T47D (cell line): ENCODE data around the gene CD300LG.

Experiments
- DNase-seq, 2 experiments: peaks; one replicate each; pipeline versions ENCODE4 v3.0.0 to v3.0.0-alpha.2; 2011 to 2012; ENCODE audit warnings: low read depth in 1 of 2, low spot score in 1 of 2
- JUND ChIP-seq: IDR thresholded peaks from 2 replicates; pipeline ENCODE4 v1.6.1; 2012; ENCODE audit warnings: low read depth
- in situ Hi-C: cut with HindIII; loops from 2 replicates; pipeline ENCODE4 v1.10.0; 2016; ENCODE audit warnings: low sequenced_read_pairs, low pct_unique_long_range_greater_than_20kb

The CD300LG gene

DNA sequence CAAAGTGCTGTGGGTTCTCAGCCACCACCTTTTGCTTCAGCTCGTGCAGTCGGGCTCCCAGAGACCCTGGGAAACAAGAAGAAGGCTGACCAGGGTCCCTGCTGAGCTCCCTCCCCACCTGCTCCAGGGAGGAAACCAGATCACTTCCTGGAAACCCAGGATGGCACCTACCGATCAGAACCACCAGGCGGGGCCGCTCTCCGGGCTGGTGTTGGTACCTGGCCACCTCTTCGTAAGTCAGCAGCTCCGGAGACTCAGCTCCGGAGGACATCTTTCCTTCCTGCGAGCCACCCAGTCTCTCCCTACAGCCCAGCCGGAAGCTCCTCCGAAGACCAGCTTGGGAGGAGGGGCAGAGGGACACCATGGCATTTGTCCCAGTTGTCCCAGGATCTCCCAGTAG lies 33.0 kb upstream of the CD300LG start:
- in situ Hi-C loops = no loop called here
- no peak for TF ChIP-seq JUND
- DNase-seq = peak in 1 of 2 experiments; percentile 33

DNA sequence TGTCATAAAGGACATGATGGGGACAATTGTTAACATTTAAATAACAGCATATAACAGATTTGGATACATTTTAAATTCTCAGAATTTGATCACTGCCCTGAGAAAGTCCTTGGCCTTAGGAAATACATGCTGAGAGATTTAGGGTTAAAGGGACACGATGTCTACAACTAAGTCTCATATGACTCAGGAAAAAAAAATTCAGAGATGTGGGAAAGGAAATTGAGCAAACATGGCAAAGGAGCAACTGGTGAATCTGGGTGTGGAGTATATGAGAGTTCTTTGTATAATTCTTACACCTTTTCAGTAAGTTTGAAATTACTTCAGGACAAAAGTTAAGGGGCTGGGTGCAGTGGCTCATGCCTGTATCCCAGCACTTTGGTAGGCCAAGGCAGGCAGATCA lies 32.3 kb upstream of the CD300LG start:
- in situ Hi-C loops = no loop called here
- DNase-seq = no peak
- TF ChIP-seq JUND = no peak

DNA sequence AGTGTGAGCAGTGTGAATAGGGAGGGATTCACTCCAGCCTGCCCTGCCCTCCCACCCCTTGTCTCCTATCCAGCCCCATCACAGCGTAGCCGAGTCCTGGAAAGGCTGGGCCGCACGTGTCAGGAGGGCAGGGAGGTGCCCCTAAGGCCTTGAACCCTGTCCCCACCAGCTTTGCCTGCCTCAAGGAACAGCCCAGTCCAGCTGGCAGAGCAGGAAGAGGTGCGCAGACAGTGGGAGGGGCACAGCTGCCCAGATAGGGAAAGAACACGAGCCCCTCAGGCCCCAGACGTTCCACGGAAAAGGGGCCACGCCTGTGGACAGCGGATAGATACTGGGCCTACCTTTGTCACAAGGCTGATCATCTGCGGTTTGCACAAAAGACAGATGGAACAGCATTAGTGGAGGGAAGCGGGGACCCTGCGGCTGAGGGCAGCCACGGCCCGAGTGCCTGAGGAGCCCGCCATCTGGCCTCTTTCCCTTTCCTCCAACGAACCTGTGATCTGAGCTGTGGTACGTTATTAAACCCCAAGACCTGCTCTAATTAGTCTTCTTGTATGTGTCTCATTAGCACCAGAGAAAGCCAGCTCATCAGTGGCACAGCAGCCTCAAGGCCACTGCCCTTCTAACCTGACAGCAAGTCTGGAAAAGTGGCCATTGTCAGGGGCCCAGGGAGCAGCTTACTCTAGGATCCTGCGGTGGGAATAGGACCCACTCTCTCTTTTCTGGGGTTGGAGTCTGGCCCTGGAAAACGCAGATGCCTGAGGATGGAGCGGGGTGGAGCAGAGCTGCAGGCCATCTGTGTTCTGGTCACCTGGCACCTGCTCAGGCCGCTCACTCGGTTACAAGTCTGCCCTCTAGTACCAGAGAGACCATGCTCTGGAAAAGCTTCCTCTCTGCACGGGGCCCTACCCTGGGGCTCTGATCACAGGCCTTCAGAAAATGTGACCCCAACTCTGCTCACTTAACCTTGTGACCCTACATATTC lies 30.3 kb upstream of the CD300LG start:
- no peak for DNase-seq
- no peak for TF ChIP-seq JUND
- in situ Hi-C loops = no loop called here

DNA sequence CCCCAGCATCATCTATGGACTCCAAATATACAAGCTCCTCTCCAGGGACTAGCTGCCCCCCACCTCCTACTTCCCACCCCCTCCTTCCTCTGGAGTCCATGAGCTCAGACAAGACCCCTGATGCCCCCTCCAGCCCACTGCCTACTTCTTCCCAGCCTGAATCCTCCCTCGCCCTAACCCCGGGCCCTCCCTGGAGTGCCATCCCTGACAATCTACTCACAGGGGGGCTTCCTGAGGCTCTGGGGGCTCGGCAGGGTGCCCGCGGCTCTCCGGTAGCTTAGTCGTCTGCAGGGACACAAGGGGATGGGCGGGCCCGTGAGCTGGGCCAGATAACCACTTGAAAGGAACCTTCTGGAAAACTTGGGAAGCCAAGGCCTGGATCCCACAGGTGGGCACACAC lies 29.1 kb upstream of the CD300LG start:
- in situ Hi-C loops = no loop called here
- TF ChIP-seq JUND = no peak
- no peak for DNase-seq

DNA sequence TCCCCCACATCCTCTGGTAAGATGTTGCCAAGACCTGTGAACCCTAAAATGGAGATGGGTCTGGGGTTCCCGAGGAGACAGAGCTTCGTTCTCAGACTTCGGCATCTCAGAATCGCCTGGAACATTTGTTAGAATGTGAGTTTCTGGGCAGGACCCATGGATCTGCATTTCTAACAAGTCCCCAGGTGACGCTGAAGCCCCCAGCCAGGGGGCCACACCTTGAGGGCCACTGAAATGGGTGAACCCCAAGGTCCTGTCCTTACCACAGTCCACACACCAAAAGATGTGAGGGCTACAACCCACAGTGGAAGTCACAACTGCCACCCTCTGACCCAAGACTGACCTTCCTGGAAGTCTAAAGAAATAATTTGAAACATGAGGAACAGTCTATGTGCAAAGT lies 28.0 kb upstream of the CD300LG start:
- TF ChIP-seq JUND = no peak
- in situ Hi-C loops = no loop called here
- no peak for DNase-seq

DNA sequence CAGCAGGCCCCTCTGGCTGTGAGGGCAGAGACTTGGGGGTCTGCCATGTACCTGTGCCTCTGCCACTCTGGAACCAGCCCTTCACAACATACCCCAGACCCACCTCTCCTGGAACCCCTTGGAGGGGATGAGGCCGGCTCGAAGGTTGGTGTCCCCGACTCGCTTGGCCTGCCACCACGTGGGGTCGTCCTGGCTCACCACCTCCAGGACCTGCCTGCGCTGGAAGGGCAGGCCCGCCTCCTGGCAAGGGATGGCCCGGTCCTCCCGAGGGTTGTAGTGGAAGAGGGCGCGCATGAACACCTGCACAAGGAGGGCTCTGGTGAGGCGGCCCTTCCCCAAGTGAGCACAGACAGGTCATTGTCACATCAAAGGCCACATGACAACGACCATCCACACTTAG lies 26.2 kb upstream of the CD300LG start:
- in situ Hi-C loops = no loop called here
- DNase-seq = no peak
- no peak for TF ChIP-seq JUND

DNA sequence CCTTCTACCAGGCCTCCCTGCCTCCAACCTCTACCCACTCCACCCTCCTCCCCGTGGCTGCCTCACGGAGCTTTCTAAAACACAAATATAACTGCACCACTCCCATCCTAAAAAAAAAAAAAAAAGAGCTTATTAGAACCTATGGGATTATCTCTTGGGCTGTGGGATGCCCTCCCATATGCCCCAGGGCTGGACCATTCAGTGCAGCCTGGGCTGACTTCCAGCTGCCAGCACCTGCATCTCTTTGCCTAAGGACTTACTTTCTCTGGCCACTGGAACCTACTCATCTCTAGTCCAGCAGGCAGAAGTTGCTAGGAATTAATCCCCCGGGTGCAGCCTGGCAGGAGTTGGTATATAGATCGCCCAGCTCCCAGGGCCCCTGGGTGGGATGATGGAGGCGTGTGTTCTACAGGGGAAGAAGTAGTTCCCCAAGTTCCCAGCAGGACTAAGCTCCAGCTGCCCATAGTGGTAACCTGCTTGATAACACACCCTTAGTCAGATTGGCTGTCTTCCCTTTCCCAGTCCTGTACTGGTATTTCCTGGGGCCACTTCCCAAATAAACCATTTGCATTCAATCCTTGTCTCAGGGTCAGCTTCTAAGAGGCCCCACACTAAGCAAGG lies 24.3 kb upstream of the CD300LG start:
- TF ChIP-seq JUND = no peak
- no peak for DNase-seq
- in situ Hi-C loops = no loop called here

DNA sequence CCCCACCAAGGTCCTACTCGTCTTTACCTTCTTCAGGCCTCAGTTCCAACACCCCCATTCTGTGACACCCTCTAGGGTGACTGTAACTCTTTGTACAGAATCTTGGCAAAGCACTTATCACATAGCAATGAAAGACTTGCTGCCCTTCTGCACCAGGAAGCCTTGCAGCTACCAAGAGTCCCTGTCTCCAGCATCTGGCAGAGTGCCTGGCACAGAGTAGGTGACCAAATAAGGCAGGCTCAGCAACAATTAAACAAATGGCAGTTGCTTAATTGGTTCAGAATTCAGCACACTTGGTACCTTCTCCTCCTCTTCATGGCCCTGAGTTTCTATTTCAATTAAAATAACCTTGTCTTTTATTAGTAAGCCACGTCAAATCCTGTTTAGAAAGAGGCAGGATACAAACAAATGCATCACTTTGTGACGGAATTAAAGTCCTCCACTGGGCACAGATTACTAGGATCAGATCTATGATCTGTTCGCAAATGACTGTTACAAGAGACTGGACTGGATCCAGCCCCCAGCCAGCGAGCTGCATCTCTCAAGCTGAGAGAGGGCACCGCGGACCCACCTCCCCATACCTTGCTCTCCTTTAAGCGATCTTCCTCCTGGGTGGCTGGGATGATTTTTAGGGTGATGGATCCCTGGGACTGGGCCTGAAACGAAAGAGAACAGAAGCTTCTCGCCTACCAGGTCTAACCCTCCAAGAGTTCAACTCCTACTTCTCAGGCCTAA lies 23.5 kb upstream of the CD300LG start:
- no peak for TF ChIP-seq JUND
- in situ Hi-C loops = no loop called here
- no peak for DNase-seq

DNA sequence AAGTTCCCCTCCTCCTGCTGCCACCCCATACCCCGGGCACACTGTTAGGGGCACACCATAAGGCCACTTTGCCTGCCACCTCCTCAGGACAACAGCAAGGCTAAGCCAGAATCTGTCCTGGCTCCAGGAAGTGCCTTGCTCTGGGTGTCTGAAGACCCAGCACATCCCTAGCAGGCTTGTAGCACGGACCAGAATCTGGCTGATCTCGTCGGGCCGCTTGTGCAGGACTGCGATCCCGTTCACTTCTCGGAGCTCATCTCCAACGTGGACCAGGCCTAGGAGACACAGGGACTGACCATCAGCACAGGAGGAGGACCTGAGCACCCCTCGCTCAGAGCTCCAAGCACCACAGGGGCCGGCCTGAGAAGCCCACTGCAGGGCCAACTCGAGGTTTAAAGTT lies 21.4 kb upstream of the CD300LG start:
- TF ChIP-seq JUND = no peak
- in situ Hi-C loops = no loop called here
- DNase-seq = no peak

DNA sequence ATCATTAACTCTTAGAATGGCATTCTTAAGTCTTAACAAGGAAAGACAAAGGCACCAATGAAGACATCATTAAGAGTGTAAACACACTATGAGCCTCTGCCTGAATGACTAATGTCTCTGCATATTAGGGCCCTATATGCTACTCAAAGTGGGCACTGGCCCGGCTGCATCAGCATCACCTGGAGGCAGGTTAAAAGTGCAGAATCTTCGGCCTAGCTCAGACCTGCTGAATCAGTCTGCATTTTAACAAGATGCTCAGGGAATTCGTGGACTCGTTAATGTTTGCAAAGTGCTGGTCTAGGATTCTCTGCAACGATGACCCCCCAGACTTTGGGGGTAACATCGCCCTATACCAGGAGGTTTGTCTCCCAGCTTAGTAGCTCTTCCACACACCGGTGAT lies 20.8 kb upstream of the CD300LG start:
- DNase-seq = no peak
- in situ Hi-C loops = no loop called here
- TF ChIP-seq JUND = no peak

DNA sequence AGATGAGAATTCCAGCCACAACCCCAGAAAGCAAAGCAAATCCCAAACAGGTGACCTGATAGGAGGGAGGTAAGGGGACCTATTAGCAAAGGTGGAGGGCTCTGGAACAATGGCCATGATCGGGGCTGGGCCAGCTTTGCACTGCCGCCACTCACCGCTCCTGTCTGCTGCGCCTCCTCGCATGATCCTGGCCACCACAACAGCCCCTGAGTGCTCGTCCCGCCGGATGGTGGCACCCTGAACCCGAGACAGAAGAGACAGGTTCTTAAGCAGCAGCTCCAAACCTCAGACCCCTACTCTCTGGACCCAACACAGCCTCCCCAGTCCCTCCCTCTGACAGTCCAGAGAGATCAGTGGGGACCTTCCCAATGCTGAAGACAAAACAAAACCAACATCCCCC lies 19.4 kb upstream of the CD300LG start:
- no peak for DNase-seq
- in situ Hi-C loops = no loop called here
- no peak for TF ChIP-seq JUND

DNA sequence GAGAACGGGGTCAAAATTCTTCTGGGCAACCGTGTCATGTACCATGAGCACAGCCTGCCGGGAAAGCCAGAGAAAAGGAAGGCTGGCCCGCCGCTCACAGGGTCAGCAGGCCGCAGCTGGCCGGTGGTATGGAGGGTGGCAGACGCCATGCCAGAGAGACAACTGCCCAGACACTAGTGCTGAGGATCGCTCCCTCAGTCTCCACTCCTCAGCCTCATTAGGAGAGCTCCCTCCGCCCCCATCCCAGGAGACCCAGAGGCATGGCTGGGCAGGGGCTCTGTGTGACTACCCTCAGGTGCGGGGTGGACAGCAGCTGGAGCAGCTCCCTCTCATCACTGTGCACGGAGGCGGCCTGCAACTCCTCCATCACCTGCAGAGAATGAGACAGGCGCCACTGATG lies 17.2 kb upstream of the CD300LG start:
- no peak for TF ChIP-seq JUND
- in situ Hi-C loops = no loop called here
- DNase-seq = no peak
